ENCODE data around the gene RAB19. TPM values are rescaled to one million over a fixed set of nuclear protein-coding genes. Genes with fewer than 3 reads are reported as not detected.

The RAB19 gene
- total and polyA plus RNA-seq, 10 of the 15 experiments (the other 5 are each of a cell fraction or from before 2014, with no cell fraction given), result 0.14 to 1.0 (median 0.23) TPM; not detected in 5

DNA sequence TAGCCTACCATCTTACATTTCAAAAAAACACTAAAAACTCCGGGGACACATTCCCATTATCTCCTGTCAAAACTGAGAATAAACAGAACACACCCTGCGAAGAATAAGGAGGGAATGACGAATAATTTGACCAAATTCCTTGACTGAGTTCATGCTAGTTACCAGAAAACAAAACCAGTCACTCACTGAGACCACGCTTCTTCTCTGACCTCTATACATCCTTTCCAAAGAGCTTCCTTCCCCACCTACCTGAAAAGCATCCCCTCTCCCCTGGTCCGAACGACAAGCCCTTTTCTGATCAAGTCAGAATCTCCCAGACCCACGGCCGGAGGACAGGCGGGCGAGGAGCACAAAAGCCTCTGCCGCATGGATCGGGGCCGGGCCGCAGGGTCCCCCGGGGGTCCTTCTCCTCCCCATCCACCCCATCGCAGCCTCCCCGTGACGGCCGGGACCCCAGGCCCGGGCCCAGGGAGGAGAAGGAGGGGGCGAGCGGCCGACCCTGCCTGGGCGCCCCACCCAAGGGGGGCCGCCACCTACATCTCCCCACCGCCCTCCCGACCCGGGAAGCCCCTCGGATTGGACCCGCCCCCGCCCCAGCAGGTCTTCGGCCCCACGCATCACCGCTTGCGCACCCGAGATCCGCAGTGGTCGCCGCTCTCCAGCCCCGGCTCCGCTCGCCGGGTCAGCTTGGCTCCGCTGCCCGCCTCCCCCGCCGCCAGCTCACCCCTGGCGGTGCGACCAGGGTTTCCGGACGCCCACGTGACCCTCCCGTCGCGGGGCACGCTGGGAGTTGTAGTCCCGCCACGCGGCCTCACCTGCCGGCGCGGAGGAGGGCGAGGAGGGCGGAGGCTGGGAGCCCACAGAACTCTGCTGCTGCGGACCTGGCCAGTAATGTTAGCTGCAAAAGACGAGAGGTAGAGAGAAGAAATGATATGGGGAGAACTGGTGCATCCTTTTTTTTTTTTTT is 5.8 kb upstream of the RAB19 start, which contains the start of gene SLC37A3:
SLC37A3 (minus strand) TSS at position 747 of the 967 bp plus-strand sequence. CDS start 16,004 bp downstream, outside the sequence.
- Histone ChIP-seq H3K9ac (ENCODE audit: control insufficient read depth, insufficient read depth, low read length) (peak within 1 kb of the TSS; percentile 68), H2AFZ (ENCODE audit: control insufficient read depth, low read depth, low read length) (peak within 1 kb of the TSS; percentile 87), H3K4me3 (peak within 1 kb of the TSS; percentile 66), H3K27ac (ENCODE audit: control insufficient read depth, insufficient read depth) (peak within 1 kb of the TSS; percentile 18; the same call in 1 of the 2 replicates), H3K9me3 (replicated peaks; ENCODE audit: control insufficient read depth, insufficient read depth, low read length) (no peaks in the 10 kb centered on the region), H3K4me2 (ENCODE audit: control insufficient read depth, insufficient read depth) (peak within 1 kb of the TSS; percentile 97), H3K4me1 (ENCODE audit: control insufficient read depth, insufficient read depth, low read length) (no peaks in the 10 kb centered on the region), H3K36me3 (ENCODE audit: control insufficient read depth in 2 of 2, insufficient read depth in 2 of 2, low read length in 1 of 2) (no peaks in the 10 kb centered on the region), H3K27me3 (replicated peaks in 1 of 2; ENCODE audit: control insufficient read depth in 2 of 2, insufficient read depth in 2 of 2, low read length in 1 of 2) (no peaks in the 10 kb centered on the region; a peak in 1 of 4 replicates), H4K20me1 (ENCODE audit: control insufficient read depth, insufficient read depth) (no peaks in the 10 kb centered on the region), H3K79me2 (ENCODE audit: control insufficient read depth, insufficient read depth, low read length) (peaks cover 3% of the 10 kb centered on the region)
- peak; percentile 28 for DNase-seq (ENCODE audit: low read depth, low spot score)
- intact Hi-C loops (cut with micrococcal nuclease; ENCODE audit: unreplicated experiment) (no loop called here), in situ Hi-C loops (cut with MboI) (no loop called here)
- SMC1A ChIA-PET (ENCODE audit: uncharacterized antibody, unreplicated experiment), result no interaction called here
- CTCF ChIA-PET, result no interaction called here
- 1% methylated on average over 59 of the region's 66 CpGs for WGBS (ENCODE audit: insufficient coverage, insufficient replicate concordance, low lambda C conversion rate, missing lambda C conversion rate)
- POLR2A ChIA-PET, result interaction anchor here (0.7 kb wide), 1 partner anchor 614 kb away, joined by 5 read pairs; no protein-coding TSS in a partner anchor
- FAIRE-seq, result peak; percentile 84
- RAD21 ChIA-PET (ENCODE audit: unreplicated experiment), result interaction anchor here (0.7 to 1.0 kb wide), 2 partner anchors 42 to 80 kb away, joined by 3 read pairs; no protein-coding TSS in a partner anchor
- BruUV-seq (replicated peaks), result TSS peak; percentile 79
- peak; percentile 100 for ATAC-seq
- TF ChIP-seq RUNX3 (IDR thresholded peaks at IDR 0.05; ENCODE audit: low read length) (0 out of 2 replicates have a peak, but pooled peaks have one; percentile 1), HCFC1 (IDR thresholded peaks at IDR 0.05; ENCODE audit: low read length) (peak; percentile 95), IKZF1 (conservative IDR thresholded peaks at IDR 0.05) (peak; percentile 68), NR2F1 (conservative IDR thresholded peaks at IDR 0.05) (0 out of 2 replicates have a peak, but pooled peaks have one; percentile 10), FOS (IDR thresholded peaks at IDR 0.05; ENCODE audit: borderline replicate concordance, extremely low read depth, insufficient read length) (no peak), JUND (IDR thresholded peaks at IDR 0.05; ENCODE audit: low read depth, low read length) (no peak), SPI1 (IDR thresholded peaks at IDR 0.05; ENCODE audit: borderline replicate concordance, insufficient read depth, low read depth, low read length) (no peak), CREB1 (IDR thresholded peaks at IDR 0.05; ENCODE audit: low read depth) (peak; percentile 66), TCF12 (IDR thresholded peaks at IDR 0.05; ENCODE audit: low read depth, low read length) (peak; percentile 50; the same call in 1 of the 2 replicates), PAX8 (IDR thresholded peaks at IDR 0.05) (no peak), PAX5 (IDR thresholded peaks at IDR 0.05; ENCODE audit: borderline replicate concordance, low read depth, low read length) (0 out of 2 replicates have a peak, but pooled peaks have one; percentile 30), ATF7 (IDR thresholded peaks at IDR 0.05; ENCODE audit: low read depth) (no peak), MEF2B (IDR thresholded peaks at IDR 0.05; ENCODE audit: partially characterized antibody, poor library complexity, severe bottlenecking) (peak; percentile 22), ZNF384 (IDR thresholded peaks at IDR 0.05; ENCODE audit: borderline replicate concordance, low read depth, low read length) (peak; percentile 64)
- TF ChIP-seq, protein P1, sequence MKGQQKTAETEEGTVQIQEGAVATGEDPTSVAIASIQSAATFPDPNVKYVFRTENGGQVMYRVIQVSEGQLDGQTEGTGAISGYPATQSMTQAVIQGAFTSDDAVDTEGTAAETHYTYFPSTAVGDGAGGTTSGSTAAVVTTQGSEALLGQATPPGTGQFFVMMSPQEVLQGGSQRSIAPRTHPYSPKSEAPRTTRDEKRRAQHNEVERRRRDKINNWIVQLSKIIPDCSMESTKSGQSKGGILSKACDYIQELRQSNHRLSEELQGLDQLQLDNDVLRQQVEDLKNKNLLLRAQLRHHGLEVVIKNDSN (IDR thresholded peaks at IDR 0.05; ENCODE audit: borderline replicate concordance, extremely low read length, insufficient read depth, low read depth, low read length), result peak; percentile 99
- TF ChIP-seq, protein P2, sequence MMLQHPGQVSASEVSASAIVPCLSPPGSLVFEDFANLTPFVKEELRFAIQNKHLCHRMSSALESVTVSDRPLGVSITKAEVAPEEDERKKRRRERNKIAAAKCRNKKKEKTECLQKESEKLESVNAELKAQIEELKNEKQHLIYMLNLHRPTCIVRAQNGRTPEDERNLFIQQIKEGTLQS (IDR thresholded peaks at IDR 0.05; ENCODE audit: borderline replicate concordance, extremely low read depth, low read depth, low read length), result peak; percentile 93
- TF ChIP-seq, protein P3, sequence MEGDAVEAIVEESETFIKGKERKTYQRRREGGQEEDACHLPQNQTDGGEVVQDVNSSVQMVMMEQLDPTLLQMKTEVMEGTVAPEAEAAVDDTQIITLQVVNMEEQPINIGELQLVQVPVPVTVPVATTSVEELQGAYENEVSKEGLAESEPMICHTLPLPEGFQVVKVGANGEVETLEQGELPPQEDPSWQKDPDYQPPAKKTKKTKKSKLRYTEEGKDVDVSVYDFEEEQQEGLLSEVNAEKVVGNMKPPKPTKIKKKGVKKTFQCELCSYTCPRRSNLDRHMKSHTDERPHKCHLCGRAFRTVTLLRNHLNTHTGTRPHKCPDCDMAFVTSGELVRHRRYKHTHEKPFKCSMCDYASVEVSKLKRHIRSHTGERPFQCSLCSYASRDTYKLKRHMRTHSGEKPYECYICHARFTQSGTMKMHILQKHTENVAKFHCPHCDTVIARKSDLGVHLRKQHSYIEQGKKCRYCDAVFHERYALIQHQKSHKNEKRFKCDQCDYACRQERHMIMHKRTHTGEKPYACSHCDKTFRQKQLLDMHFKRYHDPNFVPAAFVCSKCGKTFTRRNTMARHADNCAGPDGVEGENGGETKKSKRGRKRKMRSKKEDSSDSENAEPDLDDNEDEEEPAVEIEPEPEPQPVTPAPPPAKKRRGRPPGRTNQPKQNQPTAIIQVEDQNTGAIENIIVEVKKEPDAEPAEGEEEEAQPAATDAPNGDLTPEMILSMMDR (IDR thresholded peaks at IDR 0.05 in 2 of 3, conservative IDR thresholded peaks at IDR 0.05 in 1 of 3; ENCODE audit: control insufficient read depth in 2 of 3, extremely low read depth in 1 of 3, insufficient read depth in 1 of 3, low read depth in 3 of 3, low read length in 3 of 3), result no peak
- TF ChIP-seq, protein P4, sequence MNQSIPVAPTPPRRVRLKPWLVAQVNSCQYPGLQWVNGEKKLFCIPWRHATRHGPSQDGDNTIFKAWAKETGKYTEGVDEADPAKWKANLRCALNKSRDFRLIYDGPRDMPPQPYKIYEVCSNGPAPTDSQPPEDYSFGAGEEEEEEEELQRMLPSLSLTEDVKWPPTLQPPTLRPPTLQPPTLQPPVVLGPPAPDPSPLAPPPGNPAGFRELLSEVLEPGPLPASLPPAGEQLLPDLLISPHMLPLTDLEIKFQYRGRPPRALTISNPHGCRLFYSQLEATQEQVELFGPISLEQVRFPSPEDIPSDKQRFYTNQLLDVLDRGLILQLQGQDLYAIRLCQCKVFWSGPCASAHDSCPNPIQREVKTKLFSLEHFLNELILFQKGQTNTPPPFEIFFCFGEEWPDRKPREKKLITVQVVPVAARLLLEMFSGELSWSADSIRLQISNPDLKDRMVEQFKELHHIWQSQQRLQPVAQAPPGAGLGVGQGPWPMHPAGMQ (IDR thresholded peaks at IDR 0.05; ENCODE audit: borderline replicate concordance), result no peak
